22Rv1 (cell line): ENCODE results near the gene FOXJ3.

Source experiments
- H3K27ac ChIP-seq: fragments of 450-650 bp; 2 replicates; pipeline ENCODE4 v1.5.1; 2017
- ZFX ChIP-seq: fragments of 450-650 bp; IDR thresholded peaks from 2 replicates; pipeline ENCODE4 v1.6.1; 2017; ENCODE audit warnings: antibody characterized with exemption, borderline replicate concordance
- TF ChIP-seq, protein P1 (sequence below): fragments of 450-650 bp; IDR thresholded peaks from 2 replicates; pipeline ENCODE4 v1.5.1; 2017; ENCODE audit warnings: mild to moderate bottlenecking

The FOXJ3 gene

DNA sequence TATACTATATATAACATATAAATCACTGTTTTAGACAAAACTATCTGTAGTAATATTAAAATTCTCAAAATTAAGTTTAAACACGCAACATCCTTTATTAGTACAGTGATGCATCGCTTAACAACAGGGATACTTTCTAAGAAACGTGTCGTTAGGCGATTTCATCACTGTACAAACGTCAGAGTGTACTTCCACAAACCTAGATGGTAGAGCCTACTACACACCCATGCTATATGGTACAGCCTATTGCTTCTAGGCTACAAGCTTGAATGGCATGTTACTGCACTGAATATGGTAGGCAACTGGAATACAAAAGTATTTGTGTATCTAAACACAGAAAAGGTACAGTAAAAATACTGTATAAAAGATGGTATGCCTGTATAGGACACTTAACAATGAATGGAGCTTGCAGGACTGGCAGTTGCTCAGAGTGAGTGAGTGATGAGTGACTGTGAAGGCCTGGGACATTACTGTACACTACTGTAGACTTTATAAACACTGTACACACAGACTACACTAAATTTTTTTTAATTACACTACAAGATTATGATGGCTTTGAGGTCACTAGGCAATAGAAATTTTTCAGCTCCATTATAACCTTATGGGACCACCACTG, 10.5 kb downstream of the FOXJ3 start:
- TF ChIP-seq, protein P1, sequence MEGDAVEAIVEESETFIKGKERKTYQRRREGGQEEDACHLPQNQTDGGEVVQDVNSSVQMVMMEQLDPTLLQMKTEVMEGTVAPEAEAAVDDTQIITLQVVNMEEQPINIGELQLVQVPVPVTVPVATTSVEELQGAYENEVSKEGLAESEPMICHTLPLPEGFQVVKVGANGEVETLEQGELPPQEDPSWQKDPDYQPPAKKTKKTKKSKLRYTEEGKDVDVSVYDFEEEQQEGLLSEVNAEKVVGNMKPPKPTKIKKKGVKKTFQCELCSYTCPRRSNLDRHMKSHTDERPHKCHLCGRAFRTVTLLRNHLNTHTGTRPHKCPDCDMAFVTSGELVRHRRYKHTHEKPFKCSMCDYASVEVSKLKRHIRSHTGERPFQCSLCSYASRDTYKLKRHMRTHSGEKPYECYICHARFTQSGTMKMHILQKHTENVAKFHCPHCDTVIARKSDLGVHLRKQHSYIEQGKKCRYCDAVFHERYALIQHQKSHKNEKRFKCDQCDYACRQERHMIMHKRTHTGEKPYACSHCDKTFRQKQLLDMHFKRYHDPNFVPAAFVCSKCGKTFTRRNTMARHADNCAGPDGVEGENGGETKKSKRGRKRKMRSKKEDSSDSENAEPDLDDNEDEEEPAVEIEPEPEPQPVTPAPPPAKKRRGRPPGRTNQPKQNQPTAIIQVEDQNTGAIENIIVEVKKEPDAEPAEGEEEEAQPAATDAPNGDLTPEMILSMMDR: no peak
- no peak for TF ChIP-seq ZFX
- H3K27ac ChIP-seq: no peak overlapping the region

DNA sequence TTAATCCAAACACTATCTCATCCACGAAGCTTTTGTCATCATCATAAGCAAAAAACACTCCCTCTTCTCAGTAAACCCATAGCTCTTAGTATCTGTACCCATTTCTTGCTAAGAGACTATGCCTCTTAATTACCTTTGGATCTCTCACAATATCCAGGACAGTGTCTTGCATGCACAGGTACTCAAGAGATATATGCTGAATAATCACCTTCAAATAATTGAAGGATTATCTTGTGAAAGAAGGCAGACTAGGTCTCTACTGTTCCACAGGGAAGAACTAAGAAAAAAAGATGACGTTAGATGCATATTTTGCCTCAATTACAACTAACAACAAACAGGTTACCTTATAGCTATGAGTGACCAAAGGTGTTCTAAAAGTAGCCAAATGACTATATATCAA, 11.5 kb downstream of the FOXJ3 start:
- TF ChIP-seq ZFX: no peak
- no peak overlapping the region for H3K27ac ChIP-seq

DNA sequence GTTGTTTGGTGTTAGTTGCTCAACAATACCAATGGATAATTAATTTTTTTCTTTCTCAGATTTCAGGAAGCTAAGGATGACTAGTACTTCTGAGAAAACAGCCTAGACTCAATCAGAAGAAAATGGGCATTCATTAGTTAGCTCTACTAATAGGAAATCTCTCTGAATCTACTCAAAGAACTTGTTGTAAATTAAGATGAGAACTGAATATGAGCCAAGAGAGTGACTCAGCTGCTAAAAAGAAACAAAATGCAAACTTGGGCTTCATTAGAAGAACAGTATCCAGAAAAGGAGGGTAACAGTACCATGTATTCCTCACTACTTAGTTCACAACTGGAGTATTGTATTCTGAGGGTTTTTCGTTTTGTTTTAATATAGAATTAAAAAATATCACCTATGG, 12.5 kb downstream of the FOXJ3 start:
- no peak for TF ChIP-seq ZFX
- TF ChIP-seq, protein P1: no peak
- no peak overlapping the region for H3K27ac ChIP-seq

DNA sequence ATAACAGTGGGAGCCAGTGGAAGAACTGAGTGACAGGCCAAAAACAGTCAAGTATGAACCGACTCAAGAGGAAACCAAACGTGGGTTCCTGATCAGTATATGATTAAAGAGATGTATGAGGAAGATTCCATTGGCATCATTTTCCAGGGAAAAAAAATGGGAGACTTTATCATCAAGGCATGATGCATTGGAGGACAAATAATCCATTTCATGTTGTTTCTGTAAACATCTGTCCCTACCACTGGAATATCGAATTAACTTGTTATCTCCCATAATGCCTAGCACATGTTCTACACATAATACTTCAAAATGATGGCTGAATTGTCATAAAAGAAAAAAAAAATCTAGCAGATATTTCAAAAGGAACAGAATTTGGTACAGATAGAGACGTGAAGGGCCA, 13.3 kb downstream of the FOXJ3 start:
- TF ChIP-seq, protein P1: no peak
- TF ChIP-seq ZFX: no peak

DNA sequence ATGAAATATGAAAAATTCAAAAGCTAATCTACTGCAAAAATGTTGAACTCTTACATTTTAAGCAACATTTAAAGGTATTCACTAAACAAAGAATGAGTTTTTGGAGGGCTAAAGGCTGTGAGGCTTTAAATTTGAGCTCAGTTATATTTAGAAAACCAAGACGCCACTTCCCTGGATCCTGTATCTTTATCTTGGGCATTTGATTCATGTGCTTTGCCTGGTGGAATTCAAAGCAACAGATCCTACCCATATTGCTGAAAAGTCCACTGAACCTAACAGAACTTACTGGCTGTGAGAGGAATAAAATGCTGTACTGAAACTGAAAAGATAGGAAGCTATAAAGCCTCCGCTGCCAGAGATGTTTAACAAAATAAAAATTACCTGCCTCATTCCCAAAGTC, 14.3 kb downstream of the FOXJ3 start:
- no peak overlapping the region for H3K27ac ChIP-seq
- TF ChIP-seq ZFX: no peak
- TF ChIP-seq, protein P1: no peak

More for the DNA sequence above, 13.3 kb downstream of the FOXJ3 start:
- H3K27ac ChIP-seq: no peak overlapping the region

DNA sequence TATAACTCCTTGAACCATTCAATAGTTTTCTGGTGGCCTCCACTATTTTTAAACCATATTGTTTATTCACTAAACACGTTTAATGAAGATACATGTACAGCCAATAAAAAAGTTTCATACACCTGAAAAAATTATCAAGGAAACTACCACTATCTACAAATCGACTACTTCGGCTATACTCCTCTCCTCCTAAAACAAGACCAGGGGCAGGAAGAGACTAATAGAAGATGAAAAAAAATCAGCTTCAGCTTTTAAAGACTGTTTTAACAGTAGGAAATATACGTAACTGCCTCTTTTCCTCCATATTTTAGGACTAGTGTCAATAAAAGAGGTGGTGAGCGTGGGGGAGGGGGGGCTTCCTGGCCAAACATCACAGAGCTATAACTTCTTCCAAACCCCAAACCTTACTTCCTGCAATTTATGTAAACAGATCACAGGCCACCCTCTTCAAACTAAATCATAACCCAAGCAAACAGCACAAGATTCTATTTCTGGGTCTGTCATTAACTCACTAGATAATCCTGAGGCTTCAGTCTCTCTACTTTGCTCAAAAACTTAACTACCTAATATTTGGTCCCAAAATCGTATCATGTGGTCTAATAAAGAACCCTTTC, 15.1 kb downstream of the FOXJ3 start:
- TF ChIP-seq, protein P1: no peak
- TF ChIP-seq ZFX: no peak
- no peak overlapping the region for H3K27ac ChIP-seq

DNA sequence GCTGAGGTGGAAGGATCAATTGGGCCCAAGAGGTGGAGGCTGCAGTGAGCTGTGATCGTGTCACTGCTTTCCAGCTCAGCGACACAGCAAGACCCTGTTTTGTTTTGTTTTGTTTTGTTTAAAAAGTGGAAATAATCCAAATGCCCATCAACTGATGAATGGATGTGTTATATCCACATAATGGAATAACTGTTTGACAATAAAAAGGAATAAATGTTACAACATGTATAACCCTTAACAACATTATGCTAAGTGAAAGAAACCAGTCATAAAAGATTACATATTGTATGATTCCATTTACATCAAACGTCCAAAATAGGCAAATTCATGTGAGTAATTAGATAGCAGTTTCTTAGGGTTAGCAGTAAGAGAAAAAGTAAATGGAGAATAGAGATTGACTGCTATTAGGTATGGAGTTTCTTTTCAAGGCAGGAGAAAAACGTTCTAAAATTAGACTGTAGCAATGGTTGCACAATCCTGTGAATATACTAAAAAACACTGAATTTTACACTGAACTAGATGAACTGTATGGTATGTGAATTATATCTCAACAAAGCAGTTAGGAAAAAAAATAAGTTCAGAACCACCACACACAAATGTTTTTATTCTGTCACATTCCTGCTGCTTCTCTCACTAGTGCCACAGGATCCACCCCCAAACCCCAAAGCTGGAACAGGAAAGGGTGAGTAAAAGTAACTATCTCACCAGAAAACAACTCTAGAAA, 15.7 kb downstream of the FOXJ3 start:
- no peak overlapping the region for H3K27ac ChIP-seq
- TF ChIP-seq ZFX: no peak
- TF ChIP-seq, protein P1: no peak
